NCI-H2171 (cell line): ENCODE measurements around the gene MAGEH1.
A peak's percentile ranks its signal among the peaks of the same experiment; 100 is the strongest.
"Not testable (repeated sequence)": the region's sequence is repeated elsewhere in the genome, so short reads cannot be mapped to it uniquely, and the experiment has no call there.

Experiments
- DNase-seq: peaks from one replicate; lab custom pipeline; 2025; lab: John Stamatoyannopoulos, UW

MAGEH1 gene

DNA sequence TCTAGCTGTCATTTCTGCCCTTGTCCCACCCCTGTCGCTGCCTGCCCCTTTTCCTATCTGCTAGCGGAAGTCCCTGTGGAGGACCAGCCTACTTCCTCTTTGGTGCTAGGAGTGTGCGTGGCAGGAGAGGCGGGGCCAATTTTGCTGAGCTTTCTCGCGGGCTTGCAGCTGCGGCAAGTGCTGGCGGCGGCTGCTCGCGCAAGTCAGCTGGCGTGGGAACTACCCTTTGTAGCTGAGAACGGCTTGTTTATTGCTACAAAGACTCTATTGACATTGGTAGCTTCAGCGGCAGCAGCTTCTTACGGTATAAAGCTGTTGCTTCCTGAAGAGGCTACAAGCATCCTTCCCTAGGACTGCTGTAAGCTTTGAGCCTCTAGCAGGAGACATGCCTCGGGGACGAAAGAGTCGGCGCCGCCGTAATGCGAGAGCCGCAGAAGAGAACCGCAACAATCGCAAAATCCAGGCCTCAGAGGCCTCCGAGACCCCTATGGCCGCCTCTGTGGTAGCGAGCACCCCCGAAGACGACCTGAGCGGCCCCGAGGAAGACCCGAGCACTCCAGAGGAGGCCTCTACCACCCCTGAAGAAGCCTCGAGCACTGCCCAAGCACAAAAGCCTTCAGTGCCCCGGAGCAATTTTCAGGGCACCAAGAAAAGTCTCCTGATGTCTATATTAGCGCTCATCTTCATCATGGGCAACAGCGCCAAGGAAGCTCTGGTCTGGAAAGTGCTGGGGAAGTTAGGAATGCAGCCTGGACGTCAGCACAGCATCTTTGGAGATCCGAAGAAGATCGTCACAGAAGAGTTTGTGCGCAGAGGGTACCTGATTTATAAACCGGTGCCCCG lies at the start of gene MAGEH1:
MAGEH1 (plus strand) TSS at position 138 of the 843 bp plus-strand sequence; CDS start at position 386, 248 bp downstream.
- DNase-seq, result peak; percentile 16

DNA sequence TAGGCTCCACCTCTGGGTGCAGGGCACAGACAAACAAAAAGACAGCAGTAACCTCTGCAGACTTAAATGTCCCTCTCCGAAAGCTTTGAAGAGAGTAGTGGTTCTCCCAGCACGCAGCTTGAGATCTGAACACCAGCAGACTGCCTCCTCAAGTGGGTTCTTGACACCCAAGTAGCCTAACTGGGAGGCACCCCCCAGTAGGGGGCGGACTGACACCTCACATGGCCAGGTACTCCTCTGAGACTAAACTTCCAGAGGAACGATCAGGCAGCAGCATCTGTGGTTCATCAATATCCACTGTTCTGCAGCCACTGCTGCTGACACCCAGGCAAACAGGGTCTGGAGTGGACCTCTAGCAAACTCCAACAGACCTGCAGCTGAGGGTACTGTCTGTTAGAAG lies 24.8 kb upstream of the MAGEH1 start:
- not testable (repeated sequence) for DNase-seq

DNA sequence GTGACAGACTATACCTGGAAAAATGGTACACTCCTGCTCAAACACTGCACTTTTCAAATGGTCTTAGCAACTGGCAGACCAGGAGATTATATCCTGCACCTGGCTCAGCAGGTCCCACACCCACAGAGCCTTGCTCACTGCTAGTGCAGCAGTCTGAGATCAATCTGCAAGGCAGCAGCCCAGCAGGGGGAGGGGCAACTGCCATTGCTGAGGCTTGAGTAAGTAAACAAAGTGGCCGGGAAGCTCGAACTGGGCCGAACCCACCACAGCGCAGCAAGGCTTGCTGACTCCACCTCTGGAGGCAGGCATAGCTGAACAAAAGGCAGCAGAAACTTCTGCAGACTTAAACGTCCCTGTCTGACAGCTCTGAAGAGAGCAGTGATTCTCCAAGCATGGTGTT lies 8.5 kb upstream of the MAGEH1 start:
- not testable (repeated sequence) for DNase-seq

DNA sequence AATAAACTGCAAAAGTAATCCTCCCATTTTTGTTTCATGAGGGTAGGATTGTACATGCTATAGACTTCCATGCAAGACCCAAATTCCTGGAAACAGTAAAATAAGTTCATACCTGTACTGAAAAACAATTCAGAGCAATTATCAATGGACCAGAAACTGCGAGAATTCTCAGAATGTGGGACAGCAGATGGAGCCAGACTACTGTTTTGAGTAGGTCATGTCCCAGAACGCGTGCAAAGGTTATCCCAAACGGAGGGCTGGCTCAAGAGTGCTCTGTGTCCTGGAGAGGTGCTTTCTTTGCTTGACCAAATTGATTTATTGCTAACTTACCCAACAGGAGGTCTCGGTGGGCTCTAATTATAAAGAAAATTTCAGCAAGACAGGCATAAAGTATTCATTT lies 1.7 kb upstream of the MAGEH1 start:
- DNase-seq, result no peak

DNA sequence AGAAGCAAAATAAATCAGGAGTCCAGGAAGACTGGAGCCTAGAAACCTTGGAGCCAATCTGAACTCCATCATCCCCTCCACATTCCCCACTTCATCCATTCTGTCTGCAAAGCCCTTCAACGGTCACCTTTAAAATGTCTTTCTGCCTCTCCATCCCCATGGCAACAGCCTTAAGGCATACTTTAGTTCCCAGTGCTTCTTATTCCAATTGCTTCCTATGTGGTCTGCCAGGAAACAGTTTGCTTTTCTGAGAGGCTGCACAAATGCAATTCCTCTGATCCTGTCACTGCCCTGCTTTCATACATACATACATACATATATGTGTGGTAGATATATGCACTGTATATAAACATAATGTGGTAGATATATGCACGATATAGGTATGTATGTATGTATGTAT lies 786 bp upstream of the MAGEH1 start:
- DNase-seq, result no peak

DNA sequence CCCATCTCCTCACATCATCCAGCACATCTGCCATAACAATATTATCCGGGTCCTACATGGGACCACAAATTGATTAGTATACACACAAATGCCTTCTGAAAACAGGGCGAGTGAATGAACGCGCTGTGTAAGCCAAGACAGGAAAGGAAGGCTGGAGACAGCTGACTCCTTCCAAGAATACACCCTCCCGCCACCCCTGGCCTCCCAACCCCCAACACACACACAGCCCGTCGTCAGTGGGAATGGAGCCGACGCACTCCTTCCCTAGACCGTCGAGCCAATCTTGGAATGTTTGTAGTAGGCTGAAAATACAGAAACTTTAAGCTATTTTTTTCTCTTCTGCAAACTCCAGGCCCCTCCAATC lies 319 bp upstream of the MAGEH1 start:
- DNase-seq, result no peak

GRCh38 chrX:55452833-55453124 lies 852 bp downstream of the MAGEH1 start:
- no peak for DNase-seq

DNA sequence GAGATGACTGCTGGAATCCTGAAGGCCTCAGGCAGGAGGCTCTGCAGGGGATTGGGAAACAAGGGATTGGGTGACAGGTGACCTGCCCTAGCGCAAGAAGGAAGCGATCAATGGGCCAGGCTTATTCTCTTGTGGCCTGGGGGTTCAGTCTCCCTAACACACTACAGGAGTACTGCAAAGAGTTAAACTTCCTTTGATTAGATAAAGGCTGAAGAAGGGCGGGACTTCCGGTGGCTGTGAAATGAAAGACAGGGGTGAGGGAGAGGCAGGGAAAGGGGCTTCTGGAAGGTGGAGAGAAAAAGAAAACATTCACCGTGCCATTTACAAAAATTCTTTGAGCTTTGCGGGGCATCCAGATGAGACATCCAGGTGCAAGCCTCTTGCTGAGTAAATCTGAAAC lies 3.8 kb downstream of the MAGEH1 start:
- DNase-seq, result not testable (repeated sequence)

GRCh38 chrX:55459426-55459825 lies 7.5 kb downstream of the MAGEH1 start:
- DNase-seq, result not testable (repeated sequence)

GRCh38 chrX:55459926-55460325 lies 8.0 kb downstream of the MAGEH1 start:
- not testable (repeated sequence) for DNase-seq

DNA sequence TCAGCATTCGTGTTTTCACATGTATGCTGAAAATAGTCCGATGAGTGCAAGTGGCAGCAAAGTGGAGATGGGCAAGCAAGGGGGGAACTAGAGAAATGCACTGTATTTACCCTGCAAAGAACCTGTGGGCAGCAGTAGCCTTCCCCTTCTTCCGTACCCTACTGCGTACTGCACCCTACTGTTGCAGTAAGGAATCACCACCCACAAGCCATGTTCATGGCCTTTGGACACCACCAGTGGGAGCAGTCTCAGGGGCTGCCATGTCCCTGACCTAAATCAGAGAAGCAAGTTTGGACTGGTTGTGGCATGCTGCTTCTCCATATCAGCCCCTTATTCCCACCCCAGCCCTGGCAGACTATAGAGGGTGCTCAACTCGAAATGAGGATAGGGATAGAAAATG lies 12.1 kb downstream of the MAGEH1 start:
- not testable (repeated sequence) for DNase-seq

DNA sequence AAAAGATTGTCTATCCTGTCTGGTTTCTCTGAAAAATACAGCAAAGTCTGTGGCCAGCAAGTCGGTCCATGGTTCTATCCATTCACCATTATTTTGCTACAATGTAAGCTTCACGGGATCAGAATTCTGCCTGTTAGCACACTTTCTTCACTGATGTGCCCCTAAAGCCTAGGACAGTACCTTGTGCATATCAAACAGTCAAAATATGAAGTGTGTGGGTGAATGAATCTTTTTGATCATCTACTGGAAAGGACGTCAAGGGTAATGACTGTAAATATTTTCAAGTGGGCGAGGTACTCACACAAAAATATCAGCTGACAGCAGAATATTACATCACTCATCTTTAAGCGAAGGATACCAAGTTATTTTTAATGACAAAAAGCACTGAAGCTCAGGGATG lies 13.2 kb downstream of the MAGEH1 start:
- not testable (repeated sequence) for DNase-seq

- DNase-seq, result not testable (repeated sequence)
Measured at GRCh38 chrX:55465791-55466190, 13.9 kb downstream of the MAGEH1 start.

DNA sequence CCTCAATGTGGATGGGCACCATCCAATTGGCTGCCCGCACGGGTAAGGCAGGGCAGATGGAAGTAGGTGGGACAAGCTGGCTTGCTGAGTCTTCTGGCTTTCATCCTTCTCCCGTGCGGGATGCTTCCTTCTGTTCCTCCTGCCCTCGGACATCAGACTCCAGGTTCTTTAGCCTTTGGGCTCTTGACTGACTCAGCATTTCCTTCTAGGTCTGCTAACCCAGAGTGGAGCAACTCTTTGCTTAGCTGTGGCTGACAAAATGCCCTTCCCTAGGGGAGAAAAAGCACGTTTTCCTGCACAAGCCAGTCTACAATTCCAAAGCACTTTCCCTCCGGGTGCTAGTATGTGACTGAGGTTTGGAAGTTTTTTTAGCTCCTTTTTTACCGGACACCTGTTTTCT lies 28.0 kb downstream of the MAGEH1 start:
- DNase-seq, result not testable (repeated sequence)

DNA sequence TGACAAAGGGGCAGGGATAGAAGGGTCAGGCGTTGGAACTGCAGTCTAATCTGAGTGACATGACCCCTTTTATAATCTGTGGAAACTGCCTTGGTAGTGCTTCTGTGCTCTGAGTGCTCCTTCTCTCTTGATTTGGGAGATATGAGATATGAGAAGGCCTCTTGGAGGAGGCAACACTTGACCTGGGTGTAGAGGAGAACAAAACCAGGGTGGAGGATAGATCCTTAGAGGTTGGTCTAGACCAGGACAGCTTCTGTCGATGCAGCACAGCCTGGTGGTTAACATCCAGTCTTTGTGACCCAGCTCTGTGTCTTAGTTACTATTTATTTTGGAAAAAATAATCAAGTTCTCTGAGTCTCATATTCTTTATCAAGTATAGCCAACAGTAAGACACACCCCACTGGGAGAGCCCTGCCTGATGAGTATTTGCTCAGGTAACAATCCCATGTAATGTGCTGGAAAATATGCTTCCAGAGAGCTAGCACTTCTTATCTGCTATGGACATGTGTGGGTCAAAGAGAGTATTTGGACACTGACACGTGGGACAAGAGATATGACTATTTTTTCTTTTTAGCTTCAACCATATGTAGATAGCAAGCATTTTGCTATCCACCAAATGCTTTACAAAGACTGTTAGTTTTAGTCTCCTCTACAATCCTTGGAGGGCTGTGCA lies 28.6 kb downstream of the MAGEH1 start:
- DNase-seq, result no peak

GRCh38 chrX:55484948-55485347 lies 33.0 kb downstream of the MAGEH1 start:
- no peak for DNase-seq

DNA sequence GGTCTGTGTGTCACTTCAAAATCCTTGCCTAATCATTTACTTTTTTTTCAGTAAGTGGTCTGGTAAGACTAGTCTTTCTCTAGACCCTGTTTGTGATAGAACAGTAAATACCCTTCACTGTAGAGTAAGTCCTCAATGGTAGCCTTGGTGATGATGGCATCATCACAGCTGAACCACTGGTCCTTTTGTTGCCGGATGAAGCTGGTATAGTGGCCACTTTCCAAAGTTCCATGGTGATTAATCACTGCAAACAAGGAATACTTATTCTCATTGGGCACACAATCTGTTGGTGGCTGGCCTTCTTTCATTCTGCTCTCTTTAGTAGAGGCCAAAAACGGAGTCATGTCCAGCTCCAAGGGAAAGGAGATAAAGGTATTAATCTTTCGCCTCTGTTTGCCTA lies 34.8 kb downstream of the MAGEH1 start:
- no peak for DNase-seq

- no peak for DNase-seq
Measured at GRCh38 chrX:55487143-55487542, 35.2 kb downstream of the MAGEH1 start.

GRCh38 chrX:55488006-55488592 lies 36.2 kb downstream of the MAGEH1 start:
- DNase-seq, result no peak

GRCh38 chrX:55488593-55489313 lies 36.8 kb downstream of the MAGEH1 start:
- DNase-seq, result peak; percentile 16

DNA sequence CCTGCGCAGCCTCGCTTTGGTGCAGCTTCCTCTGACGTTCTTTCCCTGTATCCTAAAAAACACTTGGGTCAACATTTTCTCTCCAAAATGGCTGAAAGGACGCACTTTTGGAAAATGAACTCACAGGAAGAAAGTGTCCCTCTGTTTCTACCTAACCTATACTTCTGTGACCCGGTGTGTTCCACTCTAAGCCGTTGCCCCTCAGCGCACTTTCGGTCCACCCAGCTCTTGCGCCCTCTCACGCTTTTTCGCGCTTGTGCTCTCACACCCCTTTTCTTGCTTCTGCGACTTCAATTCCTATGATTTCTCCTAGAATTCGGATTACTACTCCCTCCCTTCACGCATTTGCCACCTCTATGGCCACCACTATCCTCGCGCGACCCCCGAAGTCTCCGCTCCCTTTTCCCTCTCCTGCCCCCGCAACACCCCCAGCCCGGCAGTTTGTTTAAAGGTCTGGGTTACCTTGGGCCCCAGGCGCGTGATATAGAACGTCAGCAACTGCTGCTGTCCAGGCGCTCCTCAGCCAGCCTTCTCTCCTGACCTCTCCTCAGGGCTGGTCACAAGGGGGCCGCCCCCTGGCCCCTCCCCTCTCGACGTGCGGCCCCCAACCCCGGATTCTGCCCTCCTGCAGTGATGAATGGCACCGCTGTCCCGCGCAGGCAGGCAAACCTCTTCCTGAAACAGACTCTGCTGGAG lies 37.5 kb downstream of the MAGEH1 start, which contains the start of gene USP51:
USP51 (minus strand) TSS at position 535 of the 696 bp plus-strand sequence. CDS start 909 bp downstream, outside the sequence.
- DNase-seq, result no peak

- DNase-seq, result no peak
Measured at GRCh38 chrX:55490121-55490520, 38.2 kb downstream of the MAGEH1 start.
